Ascending aorta (tissue), 2 donors: ENCODE results near the gene P2RY6. TPM values are rescaled to one million over a fixed set of nuclear protein-coding genes. Genes with fewer than 3 reads are reported as not detected.

Source experiments
- DNase-seq, 2 donors: peaks; one replicate each; pipeline ENCODE4 v3.0.0-alpha.2; 2019; ENCODE audit warnings: low spot score in 2 of 2
- H3K27ac ChIP-seq, 2 donors: fragments of 200-600 bp; sonication (generic); one replicate each; pipeline ENCODE4 v1.5.1; 2016 to 2017; ENCODE audit warnings: mild to moderate bottlenecking in 1 of 2
- H3K27me3 ChIP-seq: fragments of 200-600 bp; sonication (generic); one replicate; pipeline ENCODE4 v1.5.1; 2017
- H3K36me3 ChIP-seq, 2 donors: fragments of 200-600 bp; sonication (generic); one replicate each; pipeline ENCODE4 v1.5.1; 2016
- H3K4me1 ChIP-seq, 2 donors: fragments of 200-600 bp; sonication (generic); one replicate each; pipeline ENCODE4 v1.5.1; 2016 to 2017; ENCODE audit warnings: mild to moderate bottlenecking in 1 of 2
- H3K4me3 ChIP-seq, 2 donors: fragments of 200-600 bp; sonication (generic); one replicate each; pipeline ENCODE4 v1.5.1; 2016 to 2017; ENCODE audit warnings: mild to moderate bottlenecking in 1 of 2
- H3K9me3 ChIP-seq, 2 donors: fragments of 200-600 bp; sonication (generic); one replicate each; pipeline ENCODE4 v1.5.1; 2016
- CTCF ChIP-seq, 3 experiments: fragments of 200-600 bp in 2 of 3; fragments of 450-650 bp in 1 of 3; sonication (generic) in 2 of 3; IDR thresholded peaks; one replicate each; pipeline ENCODE4 v1.5.1; 2016 to 2019; ENCODE audit warnings: antibody characterized with exemption in 3 of 3, mild to moderate bottlenecking in 1 of 3, moderate library complexity in 1 of 3
- intact Hi-C: fragments of 100-400 bp; cut with DNase I; formaldehyde crosslinking; loops from one replicate; pipeline ENCODE4 v1.15.1; 2023
- total RNA-seq: library from RNA; depleted of rRNA; stranded (reverse); fragments of >200 nt; gene quantifications from one replicate; pipeline ENCODE4 v1.1.0, GENCODE V29; 2016

Gene P2RY6
- total RNA-seq, 1 donor from 2014 or later: 8.8 TPM

GRCh38 chr11:73246303-73246702 lies 25.8 kb upstream of the P2RY6 start:
- H3K9me3 ChIP-seq: no peaks in the 10 kb centered on the region
- H3K27me3 ChIP-seq: no peaks in the 10 kb centered on the region
- H3K36me3 ChIP-seq: no peaks in the 10 kb centered on the region
- intact Hi-C loops: no loop called here
- DNase-seq: no peak
- H3K4me3 ChIP-seq: no peak overlapping the region
- no peak for TF ChIP-seq CTCF (IDR thresholded peaks at IDR 0.05)
- H3K4me1 ChIP-seq: peaks cover 0 to 2% of the 10 kb centered on the region in 2 donors
- H3K27ac ChIP-seq: no peak overlapping the region

- DNase-seq: no peak
- H3K36me3 ChIP-seq: no peaks in the 10 kb centered on the region
- no peaks in the 10 kb centered on the region for H3K9me3 ChIP-seq
- H3K4me1 ChIP-seq: no peaks in the 10 kb centered on the region
- TF ChIP-seq CTCF (IDR thresholded peaks at IDR 0.05): no peak
- no peak overlapping the region for H3K27ac ChIP-seq
- no peaks in the 10 kb centered on the region for H3K27me3 ChIP-seq
- intact Hi-C loops: no loop called here
- H3K4me3 ChIP-seq: no peak overlapping the region
Observed at GRCh38 chr11:73248526-73249185, 23.5 kb upstream of the P2RY6 start.

GRCh38 chr11:73249304-73249703 lies 22.8 kb upstream of the P2RY6 start:
- no peak overlapping the region for H3K4me3 ChIP-seq
- intact Hi-C loops: no loop called here
- no peaks in the 10 kb centered on the region for H3K36me3 ChIP-seq

GRCh38 chr11:73249853-73250783 lies 22.0 kb upstream of the P2RY6 start:
- DNase-seq: no peak
- Histone ChIP-seq H3K27me3 (no peaks in the 10 kb centered on the region), H3K27ac (no peak overlapping the region), H3K9me3 (no peaks in the 10 kb centered on the region), H3K36me3 (no peaks in the 10 kb centered on the region), H3K4me1 (no peaks in the 10 kb centered on the region), H3K4me3 (no peak overlapping the region)
- no peak for TF ChIP-seq CTCF (IDR thresholded peaks at IDR 0.05)
- intact Hi-C loops: no loop called here

More at GRCh38 chr11:73249304-73249703, 22.8 kb upstream of the P2RY6 start:
- no peak overlapping the region for H3K27ac ChIP-seq
- H3K27me3 ChIP-seq: no peaks in the 10 kb centered on the region
- no peaks in the 10 kb centered on the region for H3K9me3 ChIP-seq
- no peaks in the 10 kb centered on the region for H3K4me1 ChIP-seq
- no peak for DNase-seq
- TF ChIP-seq CTCF (IDR thresholded peaks at IDR 0.05): no peak

- Histone ChIP-seq H3K27ac (no peak overlapping the region), H3K9me3 (no peaks in the 10 kb centered on the region), H3K36me3 (no peaks in the 10 kb centered on the region), H3K4me1 (peaks cover 3 to 5% of the 10 kb centered on the region in 2 donors), H3K4me3 (no peak overlapping the region), H3K27me3 (no peaks in the 10 kb centered on the region)
- peak in 1 of 2 donors; percentile 18 for DNase-seq
- intact Hi-C loops: no loop called here
- TF ChIP-seq CTCF (IDR thresholded peaks at IDR 0.05): no peak
Observed at GRCh38 chr11:73252577-73253191, 19.5 kb upstream of the P2RY6 start.
